ENCODE measurements around the gene PNLIPRP1.

Gene PNLIPRP1

DNA sequence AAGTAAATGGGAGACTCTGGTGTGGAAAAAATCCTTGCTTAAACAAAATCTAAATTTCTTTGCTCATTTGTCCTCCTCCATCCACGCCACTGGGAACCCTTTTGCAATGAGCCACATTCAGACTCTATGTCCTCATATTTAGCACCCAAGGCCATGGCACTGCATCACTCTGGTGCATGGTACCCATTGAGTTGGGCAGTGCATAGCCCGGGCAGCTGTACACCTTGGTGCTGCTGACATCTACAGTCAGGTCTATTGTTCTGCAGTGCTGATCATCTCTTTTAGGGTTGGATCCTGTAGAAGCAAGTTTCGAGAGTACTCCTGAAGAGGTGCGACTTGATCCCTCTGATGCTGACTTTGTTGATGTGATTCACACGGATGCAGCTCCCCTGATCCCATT is 6.8 kb downstream of the PNLIPRP1 start:
- no peak overlapping the region for H3K4me3 ChIP-seq (ENCODE audit: low read depth, low read length)
- DNase-seq (ENCODE audit: low read depth): no peak

DNA sequence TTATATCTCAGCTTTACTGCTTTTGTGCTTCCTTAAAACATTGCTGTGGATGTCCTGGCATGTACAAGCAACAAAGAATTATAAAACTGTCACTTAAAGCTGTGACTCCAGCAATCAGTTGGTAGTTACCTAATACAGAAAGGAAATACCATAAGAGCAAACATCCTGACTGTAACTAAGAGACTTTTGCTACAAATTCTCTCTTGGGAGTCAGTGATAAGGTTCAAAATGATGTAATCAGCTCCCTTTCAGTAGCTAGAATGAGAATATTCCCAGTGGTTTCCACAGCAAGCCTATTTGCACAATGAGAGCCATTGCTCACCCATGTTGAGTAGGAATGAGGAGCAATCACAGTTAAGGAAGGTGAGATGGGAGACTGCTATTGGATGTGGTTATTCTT is 7.6 kb downstream of the PNLIPRP1 start:
- no peak overlapping the region for H3K4me3 ChIP-seq (ENCODE audit: low read depth, low read length)
- no peak for DNase-seq (ENCODE audit: low read depth)

- no peak overlapping the region for H3K4me3 ChIP-seq (ENCODE audit: low read depth, low read length)
- DNase-seq (ENCODE audit: low read depth): no peak
Measured at GRCh38 chr10:116599991-116600390, 9.2 kb downstream of the PNLIPRP1 start.

- H3K4me3 ChIP-seq (ENCODE audit: low read depth, low read length): no peak overlapping the region
- no peak for DNase-seq (ENCODE audit: low read depth)
Measured at GRCh38 chr10:116602648-116603400, 12.1 kb downstream of the PNLIPRP1 start.

DNA sequence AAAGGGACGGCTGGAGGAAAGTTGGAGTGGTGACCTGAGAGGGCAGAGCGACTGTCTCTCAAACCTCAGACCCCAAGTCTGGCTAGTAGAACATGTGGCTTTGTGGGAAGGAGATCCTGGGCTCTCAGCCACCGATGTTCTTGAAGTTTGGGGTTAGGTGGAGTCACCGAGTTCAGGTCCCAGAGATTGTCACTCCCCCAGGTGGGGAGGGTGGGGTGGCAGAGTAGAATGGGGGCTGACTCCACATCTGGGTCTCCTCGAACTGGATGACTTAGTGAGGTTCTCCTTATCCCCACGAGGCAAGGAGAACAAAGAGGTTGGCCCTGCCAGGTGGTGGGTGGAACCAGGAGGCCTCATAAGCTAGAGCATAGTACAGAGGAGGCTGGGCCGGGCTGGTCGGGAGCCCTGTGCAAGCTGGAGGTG is 15.3 kb downstream of the PNLIPRP1 start:
- DNase-seq (ENCODE audit: low read depth): no peak
- H3K4me3 ChIP-seq (ENCODE audit: low read depth, low read length): no peak overlapping the region

GRCh38 chr10:116607336-116607735 is 16.6 kb downstream of the PNLIPRP1 start:
- H3K4me3 ChIP-seq (ENCODE audit: low read depth, low read length): no peak overlapping the region
- DNase-seq (ENCODE audit: low read depth): no peak

- H3K4me3 ChIP-seq (ENCODE audit: low read depth, low read length): no peak overlapping the region
- no peak for DNase-seq (ENCODE audit: low read depth)
Measured at GRCh38 chr10:116608686-116609594, 18.2 kb downstream of the PNLIPRP1 start.

DNA sequence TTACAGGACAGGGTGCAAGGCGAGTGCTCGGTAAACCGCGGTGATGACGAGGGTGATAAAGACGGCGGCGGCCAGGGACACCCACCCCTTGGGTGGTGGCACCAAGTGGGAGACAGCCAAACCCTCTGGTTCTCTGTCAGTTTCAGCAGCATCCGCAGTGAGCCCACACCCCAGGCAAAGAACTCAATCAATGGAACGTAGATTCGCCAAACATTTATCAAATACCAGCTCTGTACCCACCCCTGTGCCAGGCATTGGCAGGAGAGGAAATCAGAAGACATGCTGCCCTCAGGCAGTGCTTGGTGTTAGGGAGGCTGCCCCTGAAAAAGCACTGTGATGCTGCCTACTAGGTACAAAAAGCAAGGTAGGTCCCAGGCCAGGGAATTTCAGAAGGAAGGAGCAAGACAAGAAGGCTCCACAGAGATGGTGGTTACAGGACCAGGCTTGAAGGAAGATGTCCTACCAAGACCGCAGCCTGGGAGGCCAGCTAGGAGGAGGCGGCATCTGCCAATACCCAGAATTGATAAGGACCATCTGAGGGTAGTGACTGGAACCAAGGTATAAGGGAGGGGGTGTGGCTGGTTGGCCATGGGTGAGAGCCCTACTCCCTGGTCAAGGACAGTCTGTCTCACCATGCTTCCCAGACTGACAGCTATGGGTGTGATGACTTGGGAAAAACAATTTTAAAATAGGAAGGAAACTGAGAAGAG is 19.8 kb downstream of the PNLIPRP1 start:
- H3K4me3 ChIP-seq (ENCODE audit: low read depth, low read length): no peak overlapping the region
- DNase-seq (ENCODE audit: low read depth): no peak

- H3K4me3 ChIP-seq (ENCODE audit: low read depth, low read length): no peak overlapping the region
- no peak for DNase-seq (ENCODE audit: low read depth)
Measured at GRCh38 chr10:116611153-116611545, 20.4 kb downstream of the PNLIPRP1 start.

DNA sequence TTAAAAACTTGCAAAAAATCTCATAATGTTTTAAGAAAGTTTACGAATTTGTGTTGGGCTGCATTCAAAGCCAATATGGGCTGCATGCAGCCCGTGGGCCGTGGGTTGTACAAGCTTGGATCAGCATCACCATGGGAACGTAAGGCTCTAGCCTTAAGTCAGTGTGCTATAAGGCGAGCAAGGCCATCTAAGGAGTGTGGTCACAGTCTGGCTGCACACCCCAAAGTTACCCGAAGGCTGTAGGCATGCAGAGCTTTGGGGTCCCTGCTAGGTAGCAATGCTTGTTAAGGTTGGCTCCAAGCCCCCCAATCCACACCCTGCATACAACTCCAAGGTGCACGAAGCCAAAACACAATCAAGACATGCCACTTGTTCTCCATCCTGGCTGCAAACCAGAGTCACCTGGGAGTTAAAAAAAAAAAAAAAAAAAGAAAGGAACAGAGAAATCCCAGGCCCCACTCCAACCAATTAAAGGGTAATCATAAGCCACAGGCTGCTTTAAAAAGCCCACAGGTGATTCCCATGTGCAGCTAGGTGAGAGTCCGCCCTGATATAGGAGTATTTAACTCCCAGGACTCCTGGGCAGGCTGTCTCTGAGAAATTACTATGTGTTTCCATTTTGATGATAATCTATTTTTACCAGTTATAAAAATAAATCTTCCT is 21.5 kb downstream of the PNLIPRP1 start:
- DNase-seq (ENCODE audit: low read depth): no peak
- no peak overlapping the region for H3K4me3 ChIP-seq (ENCODE audit: low read depth, low read length)

DNA sequence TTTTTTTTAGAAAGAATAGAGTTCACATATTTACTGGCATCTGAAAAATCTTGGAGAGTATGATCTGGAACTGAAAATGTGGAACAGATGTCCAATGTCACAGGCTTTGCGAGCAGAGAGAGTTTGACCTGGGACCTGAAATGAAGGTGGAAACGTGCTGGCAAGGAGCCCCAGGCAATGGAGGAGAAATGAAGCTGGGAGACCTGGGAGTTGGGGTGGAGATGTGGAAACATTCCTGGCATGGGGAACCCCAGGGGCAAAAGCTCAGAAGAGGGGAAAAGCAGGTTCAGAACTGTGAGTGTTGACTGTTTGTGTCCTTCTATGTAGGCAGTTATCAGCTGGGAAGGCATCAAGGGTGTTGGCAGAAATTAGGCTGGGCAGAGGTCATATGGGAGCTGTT is 22.7 kb downstream of the PNLIPRP1 start:
- no peak for DNase-seq (ENCODE audit: low read depth)
- no peak overlapping the region for H3K4me3 ChIP-seq (ENCODE audit: low read depth, low read length)

GRCh38 chr10:116614796-116615195 is 24.0 kb downstream of the PNLIPRP1 start:
- DNase-seq (ENCODE audit: low read depth): no peak
- no peak overlapping the region for H3K4me3 ChIP-seq (ENCODE audit: low read depth, low read length)

- no peak overlapping the region for H3K4me3 ChIP-seq (ENCODE audit: low read depth, low read length)
- no peak for DNase-seq (ENCODE audit: low read depth)
Measured at GRCh38 chr10:116615199-116615776, 24.5 kb downstream of the PNLIPRP1 start.

DNA sequence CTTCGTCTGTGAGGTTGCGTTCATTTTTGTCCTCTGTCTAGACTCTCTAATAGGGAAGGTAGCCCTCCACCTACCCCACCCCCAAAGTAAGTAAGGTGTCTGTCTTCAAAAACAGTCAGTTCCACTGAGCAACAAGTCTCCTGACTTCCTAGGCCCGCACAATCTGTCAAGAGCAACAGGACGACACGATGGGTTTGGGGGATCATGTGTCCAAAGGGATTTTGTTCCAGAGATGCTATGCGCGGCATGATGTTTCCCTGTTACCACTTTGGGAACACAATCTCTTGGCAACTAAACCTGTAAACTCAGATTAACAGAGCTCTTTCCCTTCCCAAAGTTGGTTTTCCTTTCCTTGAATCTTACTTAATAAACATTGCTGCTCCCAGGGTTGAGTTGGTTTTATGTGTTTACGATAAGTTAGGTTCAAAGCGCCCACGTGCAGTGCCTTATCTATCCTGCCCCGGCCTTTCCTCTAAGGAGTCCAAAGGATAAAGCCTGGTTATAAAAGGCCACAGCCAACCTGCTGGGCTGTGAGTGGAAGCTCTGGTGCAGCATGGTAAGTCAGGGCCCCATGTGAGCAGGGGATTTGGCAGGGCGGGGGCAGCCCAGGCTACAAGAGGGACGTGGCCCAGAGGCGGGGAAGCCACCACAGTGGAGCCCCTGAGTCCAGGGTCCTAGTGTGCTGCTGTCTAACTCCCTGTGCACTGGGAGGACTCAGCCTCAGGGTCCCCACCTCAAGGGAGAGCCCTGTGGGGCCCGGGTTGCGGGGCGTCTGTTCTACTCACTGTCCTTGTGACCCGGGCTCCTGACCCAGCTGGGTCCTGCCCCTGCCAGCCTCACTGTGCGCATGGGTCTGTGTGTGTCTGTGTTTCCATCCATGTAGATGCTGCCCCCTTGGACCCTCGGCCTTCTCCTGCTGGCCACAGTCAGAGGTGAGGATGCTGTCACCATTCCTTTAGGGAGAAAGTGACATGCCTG is 30.0 kb downstream of the PNLIPRP1 start, which contains the start of gene PNLIPRP2:
PNLIPRP2 (plus strand) TSS at position 531 of the 978 bp plus-strand sequence.
- H3K4me3 ChIP-seq (ENCODE audit: low read depth, low read length): no peak within 1 kb of the TSS
- DNase-seq (ENCODE audit: low read depth): no peak

GRCh38 chr10:116621476-116621875 is 30.7 kb downstream of the PNLIPRP1 start:
- DNase-seq (ENCODE audit: low read depth): no peak
- no peak overlapping the region for H3K4me3 ChIP-seq (ENCODE audit: low read depth, low read length)

DNA sequence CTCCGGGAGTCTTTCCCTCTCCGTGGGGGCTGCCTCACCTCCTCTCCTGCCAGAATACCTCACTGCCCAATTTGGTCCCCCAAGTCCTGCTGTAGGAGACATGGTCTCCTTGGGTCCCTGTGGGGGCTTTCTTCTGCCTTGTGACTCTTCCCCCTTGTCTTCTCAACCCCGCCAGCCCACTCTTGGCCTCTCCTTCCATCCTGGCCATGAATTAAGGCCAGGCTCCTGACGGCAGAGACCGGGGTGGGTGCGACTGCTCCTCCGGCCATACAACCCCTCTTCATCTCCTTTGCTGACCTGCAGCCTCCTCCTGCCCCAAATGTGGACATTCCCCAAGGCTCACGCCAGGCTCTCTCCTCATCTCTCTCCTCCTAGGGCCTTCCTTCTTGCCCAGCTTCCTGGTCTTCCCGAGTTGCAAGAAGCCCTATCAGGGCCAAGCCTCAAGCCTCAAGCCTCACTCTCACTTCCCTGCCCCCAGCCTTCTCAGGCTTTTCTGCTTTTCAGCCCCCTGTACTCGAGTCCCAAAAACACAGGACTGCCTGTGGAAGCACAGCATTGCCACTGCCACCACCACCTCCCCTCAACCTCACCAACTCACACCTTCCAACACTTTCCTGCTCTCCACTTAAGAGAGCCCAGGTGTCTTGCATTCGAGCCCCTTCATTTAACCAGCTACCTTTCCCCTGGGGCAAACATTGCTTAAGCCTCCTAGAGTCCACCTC is 31.3 kb downstream of the PNLIPRP1 start:
- no peak overlapping the region for H3K4me3 ChIP-seq (ENCODE audit: low read depth, low read length)
- no peak for DNase-seq (ENCODE audit: low read depth)

DNA sequence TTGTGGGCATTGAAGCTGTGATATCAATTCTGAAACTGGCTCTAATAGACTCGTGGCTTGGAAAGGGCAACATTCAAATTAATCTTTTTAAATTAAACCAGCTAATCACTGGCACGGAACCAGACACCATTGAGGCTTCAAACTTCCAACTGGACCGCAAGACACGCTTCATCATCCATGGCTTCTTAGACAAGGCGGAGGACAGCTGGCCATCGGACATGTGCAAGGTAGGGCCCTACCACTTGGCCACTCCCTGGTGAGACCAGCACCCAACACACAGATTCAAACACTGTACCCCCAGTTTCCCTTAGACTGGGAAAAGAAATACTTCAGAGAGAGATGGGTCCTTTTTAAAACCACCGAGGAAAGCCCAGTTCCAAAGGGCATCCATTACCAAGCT is 35.1 kb downstream of the PNLIPRP1 start:
- no peak for DNase-seq (ENCODE audit: low read depth)
- H3K4me3 ChIP-seq (ENCODE audit: low read depth, low read length): no peak overlapping the region

Data from skeletal muscle cell (primary cell).